Measurements from ENCODE around the gene NAV3.

The NAV3 gene

DNA sequence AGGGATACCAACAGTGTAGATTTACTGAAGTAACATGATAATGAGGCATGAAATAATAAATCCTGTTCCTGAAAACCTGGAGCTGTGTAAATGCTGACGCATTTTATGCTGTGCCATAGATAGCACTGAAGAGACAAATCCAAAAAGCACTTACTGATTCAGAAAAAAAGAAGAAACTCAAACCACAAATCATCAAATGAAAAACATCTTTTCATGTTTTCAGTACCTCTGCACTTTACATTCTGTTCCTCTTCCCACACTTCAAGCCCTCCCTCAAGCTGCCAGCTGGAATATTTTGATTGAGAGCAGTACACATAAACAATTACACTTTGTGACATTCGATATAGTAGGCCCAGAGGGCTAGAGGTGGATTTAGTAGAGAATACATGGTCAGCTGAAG lies 362.3 kb downstream of the NAV3 start:
- Histone ChIP-seq H3K4me1 (ENCODE audit: control insufficient read depth in 1 of 2, insufficient read depth in 2 of 2, low read length in 2 of 2) (no peaks in the 10 kb centered on the region), H3K27me3 (ENCODE audit: low read depth, low read length) (no peaks in the 10 kb centered on the region), H3K9me3 (ENCODE audit: control insufficient read depth in 1 of 2, low read length in 2 of 2) (no peaks in the 10 kb centered on the region), H3K4me3 (ENCODE audit: low read depth in 1 of 2, low read length in 2 of 2) (no peak overlapping the region), H3K36me3 (ENCODE audit: control insufficient read depth in 1 of 2, insufficient read depth in 2 of 2, low read length in 2 of 2) (no peaks in the 10 kb centered on the region), H3K27ac (ENCODE audit: low read length) (no peak overlapping the region)

DNA sequence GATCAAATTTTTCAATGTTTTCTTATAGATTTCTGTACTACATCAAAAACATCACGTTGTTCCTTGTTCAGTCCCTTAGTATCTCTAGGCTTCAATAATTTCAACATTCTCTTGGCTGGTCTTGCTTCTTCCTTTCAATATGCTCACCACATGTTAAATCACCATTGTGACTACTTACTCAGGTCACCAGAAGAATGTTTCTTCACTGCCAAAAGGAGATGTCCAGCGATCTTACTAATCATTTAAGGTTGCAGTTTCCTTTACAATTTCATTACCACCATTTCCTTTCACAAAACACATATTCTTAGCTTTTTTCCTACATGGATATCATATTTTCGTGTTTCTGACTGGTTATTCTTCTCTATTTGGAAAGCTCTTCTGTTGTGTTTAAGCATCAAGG lies 363.8 kb downstream of the NAV3 start:
- Histone ChIP-seq H3K27ac (ENCODE audit: low read length) (no peak overlapping the region), H3K4me3 (ENCODE audit: low read depth in 1 of 2, low read length in 2 of 2) (no peak overlapping the region), H3K9me3 (ENCODE audit: control insufficient read depth in 1 of 2, low read length in 2 of 2) (no peaks in the 10 kb centered on the region), H3K27me3 (ENCODE audit: low read depth, low read length) (no peaks in the 10 kb centered on the region), H3K4me1 (ENCODE audit: control insufficient read depth in 1 of 2, insufficient read depth in 2 of 2, low read length in 2 of 2) (no peaks in the 10 kb centered on the region), H3K36me3 (ENCODE audit: control insufficient read depth in 1 of 2, insufficient read depth in 2 of 2, low read length in 2 of 2) (no peaks in the 10 kb centered on the region)

DNA sequence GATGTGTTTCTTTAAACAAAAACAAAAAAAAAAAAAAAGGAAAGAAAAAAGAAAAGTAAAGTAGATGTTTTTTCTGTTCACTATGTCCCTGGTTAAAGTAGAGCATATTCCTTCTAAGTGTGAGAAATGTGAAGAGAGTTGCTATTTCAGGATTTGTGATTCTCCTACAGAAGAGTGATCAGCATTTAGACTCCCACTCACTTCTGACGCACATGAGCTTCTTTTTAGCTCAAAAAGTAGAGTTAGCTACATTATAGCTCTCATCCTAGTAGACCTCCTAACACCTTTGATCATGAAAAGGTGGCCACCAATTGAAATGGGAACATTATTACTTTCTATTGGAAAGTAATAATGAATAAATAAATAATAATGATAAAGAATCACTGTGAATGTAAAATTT lies 368.2 kb downstream of the NAV3 start:
- Histone ChIP-seq H3K4me3 (ENCODE audit: low read depth in 1 of 2, low read length in 2 of 2) (no peak overlapping the region), H3K27me3 (ENCODE audit: low read depth, low read length) (no peaks in the 10 kb centered on the region), H3K27ac (ENCODE audit: low read length) (no peak overlapping the region), H3K9me3 (ENCODE audit: control insufficient read depth in 1 of 2, low read length in 2 of 2) (no peaks in the 10 kb centered on the region), H3K36me3 (ENCODE audit: control insufficient read depth in 1 of 2, insufficient read depth in 2 of 2, low read length in 2 of 2) (no peaks in the 10 kb centered on the region), H3K4me1 (ENCODE audit: control insufficient read depth in 1 of 2, insufficient read depth in 2 of 2, low read length in 2 of 2) (no peaks in the 10 kb centered on the region)

DNA sequence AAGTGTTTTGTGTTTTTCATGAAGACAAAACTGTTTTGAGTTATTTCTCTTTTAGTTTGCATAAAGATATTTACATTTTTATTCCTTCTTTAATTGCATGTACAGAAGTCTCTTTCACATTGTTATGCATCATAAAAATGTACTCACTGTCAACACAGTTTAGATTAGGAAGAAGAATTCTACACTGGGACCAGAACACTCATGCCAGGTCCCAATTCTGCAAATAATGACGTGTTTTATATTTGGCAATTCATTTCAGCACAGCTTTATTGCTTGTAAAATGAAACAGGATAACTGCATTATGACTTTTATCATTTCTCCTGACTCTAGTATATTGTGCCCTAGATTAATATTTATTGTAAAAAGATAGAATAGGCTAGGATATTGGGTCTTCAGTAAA lies 369.2 kb downstream of the NAV3 start:
- Histone ChIP-seq H3K27ac (ENCODE audit: low read length) (no peak overlapping the region), H3K4me3 (ENCODE audit: low read depth in 1 of 2, low read length in 2 of 2) (no peak overlapping the region)

DNA sequence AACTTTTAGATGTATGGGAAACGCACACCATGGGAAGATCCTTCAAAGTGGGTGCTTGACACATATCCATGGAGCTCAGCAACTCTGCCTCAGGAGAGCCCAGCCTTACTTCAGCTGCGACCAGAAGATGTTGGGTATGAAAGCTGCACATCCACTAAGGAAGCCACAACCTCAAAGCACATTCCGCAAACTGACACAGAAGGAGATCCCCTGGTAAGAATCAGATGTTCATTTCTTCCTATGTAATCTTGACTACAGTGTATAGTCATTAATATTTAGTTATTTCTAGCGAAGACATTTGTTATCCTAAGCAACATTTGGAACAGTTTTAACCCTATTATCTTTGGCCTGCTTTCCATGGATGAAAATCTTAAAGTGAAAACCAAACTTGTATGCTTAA lies 374.2 kb downstream of the NAV3 start:
- no peak overlapping the region for H3K27ac ChIP-seq (ENCODE audit: low read length)
- H3K4me3 ChIP-seq (ENCODE audit: low read depth in 1 of 2, low read length in 2 of 2) = no peak overlapping the region
- no peaks in the 10 kb centered on the region for H3K36me3 ChIP-seq (ENCODE audit: control insufficient read depth in 1 of 2, insufficient read depth in 2 of 2, low read length in 2 of 2)
- no peaks in the 10 kb centered on the region for H3K27me3 ChIP-seq (ENCODE audit: low read depth, low read length)
- H3K4me1 ChIP-seq (ENCODE audit: control insufficient read depth in 1 of 2, insufficient read depth in 2 of 2, low read length in 2 of 2) = no peaks in the 10 kb centered on the region
- no peaks in the 10 kb centered on the region for H3K9me3 ChIP-seq (ENCODE audit: control insufficient read depth in 1 of 2, low read length in 2 of 2)

More for the DNA sequence above, 369.2 kb downstream of the NAV3 start:
- no peaks in the 10 kb centered on the region for H3K4me1 ChIP-seq (ENCODE audit: control insufficient read depth in 1 of 2, insufficient read depth in 2 of 2, low read length in 2 of 2)
- no peaks in the 10 kb centered on the region for H3K27me3 ChIP-seq (ENCODE audit: low read depth, low read length)
- no peaks in the 10 kb centered on the region for H3K36me3 ChIP-seq (ENCODE audit: control insufficient read depth in 1 of 2, insufficient read depth in 2 of 2, low read length in 2 of 2)
- no peaks in the 10 kb centered on the region for H3K9me3 ChIP-seq (ENCODE audit: control insufficient read depth in 1 of 2, low read length in 2 of 2)

DNA sequence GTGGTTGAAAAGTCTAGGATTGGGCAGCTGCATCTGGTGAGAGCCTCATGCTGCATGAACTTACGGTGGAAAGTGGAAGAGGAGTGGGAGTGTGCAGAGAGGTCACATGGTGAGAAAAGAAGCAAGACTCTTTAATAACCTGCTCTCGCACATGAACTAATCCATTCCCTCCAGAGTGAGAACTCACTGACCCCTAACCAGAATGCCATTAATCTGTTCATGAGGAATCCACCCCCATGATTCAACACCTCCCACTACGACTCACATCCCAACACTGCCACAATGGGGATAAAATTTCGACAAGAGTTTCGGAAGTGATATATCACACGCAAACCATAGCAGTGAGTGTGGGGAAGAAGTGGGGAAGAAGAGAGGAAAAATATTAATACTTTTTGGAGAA lies 377.4 kb downstream of the NAV3 start:
- Histone ChIP-seq H3K36me3 (ENCODE audit: control insufficient read depth in 1 of 2, insufficient read depth in 2 of 2, low read length in 2 of 2) (no peaks in the 10 kb centered on the region), H3K27ac (ENCODE audit: low read length) (no peak overlapping the region), H3K27me3 (ENCODE audit: low read depth, low read length) (no peaks in the 10 kb centered on the region), H3K4me3 (ENCODE audit: low read depth in 1 of 2, low read length in 2 of 2) (no peak overlapping the region), H3K9me3 (ENCODE audit: control insufficient read depth in 1 of 2, low read length in 2 of 2) (no peaks in the 10 kb centered on the region), H3K4me1 (ENCODE audit: control insufficient read depth in 1 of 2, insufficient read depth in 2 of 2, low read length in 2 of 2) (no peaks in the 10 kb centered on the region)

DNA sequence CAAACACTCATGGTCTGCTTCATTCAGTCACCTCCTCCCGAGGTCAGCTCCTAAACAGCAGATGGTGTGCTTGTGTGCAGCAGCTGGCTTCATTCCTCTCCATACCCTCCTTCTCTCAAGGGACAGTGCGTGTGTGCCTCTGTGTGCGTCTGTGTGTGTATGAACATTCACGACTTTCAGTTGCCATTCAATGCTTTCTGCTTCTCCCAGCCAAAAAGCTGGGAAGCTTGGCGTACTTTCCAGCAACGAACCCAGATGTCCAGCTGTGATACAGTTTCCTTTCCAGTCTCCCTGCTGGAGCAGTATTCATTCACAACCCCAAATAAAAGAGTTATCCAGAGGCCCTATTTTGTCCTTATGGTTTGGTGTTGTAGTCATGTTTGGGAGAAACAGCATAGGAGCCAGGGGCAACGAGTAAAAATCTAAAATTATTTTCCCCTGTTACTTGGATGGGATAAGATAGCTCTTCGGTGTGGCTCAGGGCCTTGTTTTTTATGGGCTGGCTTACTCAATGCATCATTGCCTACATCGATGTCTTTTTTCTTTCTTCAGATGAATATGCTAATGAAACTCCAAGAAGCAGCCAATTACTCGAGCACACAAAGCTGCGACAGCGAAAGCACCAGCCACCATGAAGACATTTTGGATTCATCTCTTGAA lies 379.3 kb downstream of the NAV3 start:
- Histone ChIP-seq H3K36me3 (ENCODE audit: control insufficient read depth in 1 of 2, insufficient read depth in 2 of 2, low read length in 2 of 2) (no peaks in the 10 kb centered on the region), H3K27me3 (ENCODE audit: low read depth, low read length) (no peaks in the 10 kb centered on the region), H3K4me1 (ENCODE audit: control insufficient read depth in 1 of 2, insufficient read depth in 2 of 2, low read length in 2 of 2) (no peaks in the 10 kb centered on the region), H3K27ac (ENCODE audit: low read length) (peak overlapping the region; percentile 43), H3K9me3 (ENCODE audit: control insufficient read depth in 1 of 2, low read length in 2 of 2) (no peaks in the 10 kb centered on the region), H3K4me3 (ENCODE audit: low read depth in 1 of 2, low read length in 2 of 2) (no peak overlapping the region)

DNA sequence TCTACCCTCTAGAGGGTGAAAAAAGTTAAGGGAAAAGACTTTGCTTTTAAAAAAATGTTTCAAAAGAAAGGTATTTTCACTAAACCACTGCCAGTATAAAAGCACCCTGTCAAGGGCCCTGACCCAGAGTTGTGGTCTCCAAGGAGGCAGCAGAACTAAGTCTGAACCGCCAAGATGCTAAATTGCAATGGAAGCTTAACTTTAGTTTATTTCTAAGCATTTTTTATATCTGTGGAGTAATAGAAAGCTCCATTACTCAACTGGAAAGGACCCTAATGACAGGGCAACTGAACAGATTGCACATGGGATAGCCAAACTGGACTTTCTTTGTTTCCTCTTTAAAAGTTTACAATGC lies 379.8 kb downstream of the NAV3 start:
- Histone ChIP-seq H3K27ac (ENCODE audit: low read length) (no peak overlapping the region), H3K27me3 (ENCODE audit: low read depth, low read length) (no peaks in the 10 kb centered on the region), H3K36me3 (ENCODE audit: control insufficient read depth in 1 of 2, insufficient read depth in 2 of 2, low read length in 2 of 2) (no peaks in the 10 kb centered on the region), H3K9me3 (ENCODE audit: control insufficient read depth in 1 of 2, low read length in 2 of 2) (no peaks in the 10 kb centered on the region), H3K4me1 (ENCODE audit: control insufficient read depth in 1 of 2, insufficient read depth in 2 of 2, low read length in 2 of 2) (no peaks in the 10 kb centered on the region), H3K4me3 (ENCODE audit: low read depth in 1 of 2, low read length in 2 of 2) (no peak overlapping the region)

DNA sequence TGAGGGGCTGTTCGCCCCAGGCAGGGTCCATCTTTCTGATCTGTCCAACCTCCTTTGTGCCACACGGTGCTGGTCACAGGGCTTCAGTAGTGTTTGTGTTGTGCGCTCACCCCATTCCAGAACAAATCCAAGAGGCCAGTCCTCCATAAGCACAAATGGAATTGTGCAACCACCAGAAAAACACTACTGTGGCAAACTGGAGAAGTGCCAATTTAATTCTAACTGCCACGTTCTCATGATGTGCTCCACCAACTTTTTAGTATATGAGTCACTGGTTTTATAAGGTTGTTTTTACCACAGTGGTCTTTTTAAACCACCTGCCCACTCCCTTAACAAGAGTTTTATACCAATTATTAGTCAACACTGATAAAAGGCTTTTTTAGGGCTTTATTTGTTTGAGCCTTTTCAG lies 380.2 kb downstream of the NAV3 start:
- Histone ChIP-seq H3K27me3 (ENCODE audit: low read depth, low read length) (no peaks in the 10 kb centered on the region), H3K4me3 (ENCODE audit: low read depth in 1 of 2, low read length in 2 of 2) (no peak overlapping the region), H3K36me3 (ENCODE audit: control insufficient read depth in 1 of 2, insufficient read depth in 2 of 2, low read length in 2 of 2) (no peaks in the 10 kb centered on the region), H3K9me3 (ENCODE audit: control insufficient read depth in 1 of 2, low read length in 2 of 2) (no peaks in the 10 kb centered on the region), H3K4me1 (ENCODE audit: control insufficient read depth in 1 of 2, insufficient read depth in 2 of 2, low read length in 2 of 2) (no peaks in the 10 kb centered on the region), H3K27ac (ENCODE audit: low read length) (no peak overlapping the region)

DNA sequence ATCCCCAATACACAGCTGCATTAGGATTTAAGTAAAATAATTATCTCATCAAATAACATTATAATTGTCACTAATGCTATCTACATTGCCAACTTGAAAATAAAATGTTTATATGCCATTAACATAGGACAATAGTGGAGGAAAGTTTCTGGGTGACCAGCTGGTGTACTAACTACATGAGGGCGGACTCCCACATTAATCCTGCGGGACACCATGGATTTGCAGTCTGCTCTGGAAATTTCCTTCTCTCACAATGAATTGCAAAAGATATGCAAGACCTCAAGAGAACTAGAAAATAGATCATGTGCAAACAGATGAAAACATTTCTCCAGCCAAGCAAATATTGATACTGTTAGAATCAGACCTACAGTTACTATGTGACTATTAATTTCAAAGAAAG lies 390.1 kb downstream of the NAV3 start:
- Histone ChIP-seq H3K36me3 (ENCODE audit: control insufficient read depth in 1 of 2, insufficient read depth in 2 of 2, low read length in 2 of 2) (no peaks in the 10 kb centered on the region), H3K4me1 (ENCODE audit: control insufficient read depth in 1 of 2, insufficient read depth in 2 of 2, low read length in 2 of 2) (no peaks in the 10 kb centered on the region), H3K9me3 (ENCODE audit: control insufficient read depth in 1 of 2, low read length in 2 of 2) (no peaks in the 10 kb centered on the region), H3K4me3 (ENCODE audit: low read depth in 1 of 2, low read length in 2 of 2) (no peak overlapping the region), H3K27ac (ENCODE audit: low read length) (no peak overlapping the region), H3K27me3 (ENCODE audit: low read depth, low read length) (no peaks in the 10 kb centered on the region)

DNA sequence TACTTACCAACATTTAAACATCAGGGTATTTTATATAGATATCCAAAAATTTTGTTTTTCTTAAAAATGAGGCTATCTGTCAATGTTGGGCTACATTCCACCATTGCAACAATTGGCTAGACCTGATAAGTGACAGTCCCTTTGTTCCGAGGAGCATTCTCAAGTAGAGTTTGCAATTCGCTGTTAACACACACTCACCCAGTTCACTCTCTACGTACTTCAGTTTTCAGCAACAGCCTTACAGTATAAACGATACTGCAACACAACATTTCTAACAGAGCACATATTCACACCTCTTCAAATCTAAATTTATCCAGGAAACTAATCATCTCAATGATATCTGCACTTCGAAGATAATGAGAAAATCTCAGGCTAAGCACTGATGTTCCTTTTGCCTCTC lies 393.5 kb downstream of the NAV3 start:
- no peak overlapping the region for H3K4me3 ChIP-seq (ENCODE audit: low read depth in 1 of 2, low read length in 2 of 2)
- H3K27ac ChIP-seq (ENCODE audit: low read length) = no peak overlapping the region
- H3K4me1 ChIP-seq (ENCODE audit: control insufficient read depth in 1 of 2, insufficient read depth in 2 of 2, low read length in 2 of 2) = no peaks in the 10 kb centered on the region
- no peaks in the 10 kb centered on the region for H3K36me3 ChIP-seq (ENCODE audit: control insufficient read depth in 1 of 2, insufficient read depth in 2 of 2, low read length in 2 of 2)
- H3K9me3 ChIP-seq (ENCODE audit: control insufficient read depth in 1 of 2, low read length in 2 of 2) = no peaks in the 10 kb centered on the region
- H3K27me3 ChIP-seq (ENCODE audit: low read depth, low read length) = no peaks in the 10 kb centered on the region

DNA sequence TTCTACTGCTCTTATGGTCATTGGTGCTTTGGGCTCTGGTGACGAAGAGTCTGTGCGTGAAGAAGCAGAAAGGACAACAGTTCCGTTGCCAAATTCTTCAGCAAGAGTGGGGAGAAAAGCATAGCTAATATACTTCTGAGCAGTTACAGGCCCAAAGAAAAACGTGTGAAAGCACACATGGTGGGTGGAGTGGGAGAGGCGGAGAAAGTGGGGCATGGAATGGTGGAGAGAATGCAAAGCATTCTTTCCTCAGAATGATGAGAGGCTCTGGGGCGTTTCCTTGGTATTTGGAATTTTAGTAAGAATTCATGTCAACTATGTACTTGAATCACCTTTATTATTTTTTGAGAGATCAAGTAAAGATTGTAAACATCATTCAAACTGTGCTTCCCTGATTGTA lies 396.1 kb downstream of the NAV3 start:
- no peaks in the 10 kb centered on the region for H3K9me3 ChIP-seq (ENCODE audit: control insufficient read depth in 1 of 2, low read length in 2 of 2)
- no peak overlapping the region for H3K4me3 ChIP-seq (ENCODE audit: low read depth in 1 of 2, low read length in 2 of 2)
- no peaks in the 10 kb centered on the region for H3K36me3 ChIP-seq (ENCODE audit: control insufficient read depth in 1 of 2, insufficient read depth in 2 of 2, low read length in 2 of 2)
- H3K27ac ChIP-seq (ENCODE audit: low read length) = no peak overlapping the region
- H3K27me3 ChIP-seq (ENCODE audit: low read depth, low read length) = no peaks in the 10 kb centered on the region
- H3K4me1 ChIP-seq (ENCODE audit: control insufficient read depth in 1 of 2, insufficient read depth in 2 of 2, low read length in 2 of 2) = no peaks in the 10 kb centered on the region

All from muscle layer of duodenum (tissue), 2 donors.